Esophagus (tissue), 2 donors: ENCODE data around the gene DAB2IP. TPM values are rescaled to one million over a fixed set of nuclear protein-coding genes. Genes with fewer than 3 reads are reported as not detected.
A peak's percentile ranks its signal among the peaks of the same experiment; 100 is the strongest.

Experiments
- H3K27ac ChIP-seq, 2 donors: one replicate each; pipeline ENCODE4 v1.5.1; 2013; ENCODE audit warnings: low read depth in 2 of 2, mild to moderate bottlenecking in 2 of 2, inconsistent platforms in 1 of 2, low read length in 1 of 2, moderate library complexity in 1 of 2
- H3K27me3 ChIP-seq, 2 donors: one replicate each; pipeline ENCODE4 v1.6.1; 2013; ENCODE audit warnings: low read length in 2 of 2, control low read depth in 1 of 2, mild to moderate bottlenecking in 1 of 2; ENCODE audit not compliant: insufficient read depth in 2 of 2, control insufficient read depth in 1 of 2
- H3K36me3 ChIP-seq, 2 donors: one replicate each; pipeline ENCODE4 v1.6.1; 2013; ENCODE audit warnings: low read length in 1 of 2; ENCODE audit not compliant: control insufficient read depth in 2 of 2, insufficient read depth in 2 of 2
- H3K4me1 ChIP-seq, 2 donors: one replicate each; pipeline ENCODE4 v1.6.1; 2013; ENCODE audit warnings: low read length in 1 of 2; ENCODE audit not compliant: control insufficient read depth in 2 of 2, insufficient read depth in 2 of 2
- H3K4me3 ChIP-seq, 2 donors: one replicate each; pipeline ENCODE4 v1.5.1; 2013; ENCODE audit warnings: low read length in 2 of 2, mild to moderate bottlenecking in 2 of 2, low read depth in 1 of 2, moderate library complexity in 1 of 2
- H3K9me3 ChIP-seq, 2 donors: one replicate each; pipeline ENCODE4 v1.6.1; 2013; ENCODE audit warnings: mild to moderate bottlenecking in 2 of 2, low read depth in 1 of 2, low read length in 1 of 2, moderate library complexity in 1 of 2; ENCODE audit not compliant: control insufficient read depth in 2 of 2, insufficient read depth in 1 of 2
- WGBS, 2 donors: extraction: QIAGEN DNeasy Blood & Tissue Kit; methylation state at CpG; one replicate each; pipeline ENCODE4 v1.1.7; 2013; 5-methylcytosine and 5-hydroxymethylcytosine counted together
- polyA plus RNA-seq, 2 donors: library from polyadenylated mRNA; stranded (reverse); fragments of 200-250 nt; gene quantifications; one replicate each; pipeline ENCODE4 v1.2.3, GENCODE V29; 2013
- donor health status: healthy with polysubstance abuse.
- donor health status: Bipolar disorder and iron deficiency.

DAB2IP gene
- polyA plus RNA-seq, 2 donors = 16.7 to 26.4 TPM

- no peak overlapping the region for H3K27ac ChIP-seq
- no peaks in the 10 kb centered on the region for H3K9me3 ChIP-seq
- no peaks in the 10 kb centered on the region for H3K36me3 ChIP-seq
- no peaks in the 10 kb centered on the region for H3K4me1 ChIP-seq
- H3K27me3 ChIP-seq = no peaks in the 10 kb centered on the region
- H3K4me3 ChIP-seq = no peak overlapping the region
- WGBS, 2 donors = 95 to 96% methylated on average over 3 of the region's 3 CpGs
Observed at GRCh38 chr9:121685795-121686377, 34.5 kb downstream of the DAB2IP start.

GRCh38 chr9:121686930-121687541 lies 35.6 kb downstream of the DAB2IP start:
- Histone ChIP-seq H3K27ac (no peak overlapping the region), H3K36me3 (no peaks in the 10 kb centered on the region), H3K27me3 (no peaks in the 10 kb centered on the region), H3K9me3 (no peaks in the 10 kb centered on the region), H3K4me3 (no peak overlapping the region), H3K4me1 (no peaks in the 10 kb centered on the region)
- WGBS, 2 donors = 42 to 45% methylated on average over 3 of the region's 3 CpGs

- H3K9me3 ChIP-seq = no peaks in the 10 kb centered on the region
- H3K27ac ChIP-seq = no peak overlapping the region
- no peaks in the 10 kb centered on the region for H3K27me3 ChIP-seq
- H3K4me3 ChIP-seq = no peak overlapping the region
- peaks cover 4 to 6% of the 10 kb centered on the region in 2 donors for H3K4me1 ChIP-seq
- WGBS, 2 donors = 74 to 78% methylated on average over 12 of the region's 12 CpGs
- no peaks in the 10 kb centered on the region for H3K36me3 ChIP-seq
Observed at GRCh38 chr9:121688146-121688680, 36.8 kb downstream of the DAB2IP start.

- Histone ChIP-seq H3K27me3 (no peaks in the 10 kb centered on the region), H3K4me1 (peaks cover 4 to 6% of the 10 kb centered on the region in 2 donors), H3K9me3 (no peaks in the 10 kb centered on the region), H3K4me3 (no peak overlapping the region), H3K27ac (no peak overlapping the region), H3K36me3 (no peaks in the 10 kb centered on the region)
- 93 to 97% methylated on average over 7 of the region's 7 CpGs for WGBS, 2 donors
Observed at GRCh38 chr9:121688681-121689080, 37.2 kb downstream of the DAB2IP start.

GRCh38 chr9:121689461-121690157 lies 38.2 kb downstream of the DAB2IP start:
- Histone ChIP-seq H3K27ac (no peak overlapping the region), H3K4me1 (peaks cover 4 to 6% of the 10 kb centered on the region in 2 donors), H3K27me3 (no peaks in the 10 kb centered on the region), H3K9me3 (no peaks in the 10 kb centered on the region), H3K36me3 (no peaks in the 10 kb centered on the region), H3K4me3 (no peak overlapping the region)
- 85 to 88% methylated on average over 9 of the region's 9 CpGs for WGBS, 2 donors

GRCh38 chr9:121690316-121690715 lies 38.9 kb downstream of the DAB2IP start:
- 67 to 79% methylated on average over 8 of the region's 8 CpGs for WGBS, 2 donors
- Histone ChIP-seq H3K4me3 (no peak overlapping the region), H3K4me1 (peaks cover 4 to 6% of the 10 kb centered on the region in 2 donors), H3K36me3 (no peaks in the 10 kb centered on the region), H3K27ac (peak overlapping the region in 1 of 2 donors; percentile 15), H3K27me3 (no peaks in the 10 kb centered on the region), H3K9me3 (no peaks in the 10 kb centered on the region)

GRCh38 chr9:121690766-121691165 lies 39.3 kb downstream of the DAB2IP start:
- peaks cover 4 to 6% of the 10 kb centered on the region in 2 donors for H3K4me1 ChIP-seq
- no peaks in the 10 kb centered on the region for H3K9me3 ChIP-seq
- no peaks in the 10 kb centered on the region for H3K27me3 ChIP-seq
- H3K4me3 ChIP-seq = no peak overlapping the region
- H3K36me3 ChIP-seq = no peaks in the 10 kb centered on the region
- peak overlapping the region in 1 of 2 donors; percentile 15 for H3K27ac ChIP-seq
- 94 to 96% methylated on average over 1 of the region's 1 CpG for WGBS, 2 donors

- Histone ChIP-seq H3K27ac (peak overlapping the region; percentile 28 to 47), H3K4me1 (peaks cover 4 to 6% of the 10 kb centered on the region in 2 donors), H3K9me3 (no peaks in the 10 kb centered on the region), H3K36me3 (no peaks in the 10 kb centered on the region), H3K4me3 (no peak overlapping the region), H3K27me3 (no peaks in the 10 kb centered on the region)
- WGBS, 2 donors = 58 to 59% methylated on average over 6 of the region's 6 CpGs
Observed at GRCh38 chr9:121691890-121692289, 40.5 kb downstream of the DAB2IP start.

- Histone ChIP-seq H3K4me3 (no peak overlapping the region), H3K27me3 (no peaks in the 10 kb centered on the region), H3K4me1 (peaks cover 4 to 6% of the 10 kb centered on the region in 2 donors), H3K36me3 (no peaks in the 10 kb centered on the region), H3K9me3 (no peaks in the 10 kb centered on the region), H3K27ac (peak overlapping the region; percentile 28 to 47)
- 70 to 81% methylated on average over 14 of the region's 14 CpGs for WGBS, 2 donors
Observed at GRCh38 chr9:121692606-121693387, 41.4 kb downstream of the DAB2IP start.
